HCT116 (cell line): ENCODE data around the gene IL17RA.

Source experiments
- CBX3 ChIP-seq: IDR thresholded peaks from 2 replicates; pipeline ENCODE4 v1.6.1; 2012; ENCODE audit warnings: low read depth
- EZH2 ChIP-seq: fragments of 200-600 bp; sonication (generic); IDR thresholded peaks from 2 replicates; pipeline ENCODE4 v1.6.1; 2017; ENCODE audit warnings: antibody characterized with exemption, mixed run types
- JUND ChIP-seq: IDR thresholded peaks from 2 replicates; pipeline ENCODE4 v1.6.1; 2012
- POLR2A ChIP-seq: IDR thresholded peaks from 2 replicates; pipeline ENCODE4 v1.7.0; 2011; ENCODE audit warnings: borderline replicate concordance; ENCODE audit not compliant: insufficient read depth, insufficient read length; ENCODE audit errors: extremely low read depth
- POLR2AphosphoS5 ChIP-seq: IDR thresholded peaks from 2 replicates; pipeline ENCODE4 v1.6.1; 2011; ENCODE audit warnings: mild to moderate bottlenecking, low read depth, low read length, moderate library complexity
- RAD21 ChIP-seq: IDR thresholded peaks from 2 replicates; pipeline ENCODE4 v1.6.1; 2012; ENCODE audit warnings: low read depth, mild to moderate bottlenecking
- SIN3A ChIP-seq: IDR thresholded peaks from 2 replicates; pipeline ENCODE4 v1.6.1; 2012; ENCODE audit warnings: low read depth
- SP1 ChIP-seq: IDR thresholded peaks from 2 replicates; pipeline ENCODE4 v1.6.1; 2012; ENCODE audit warnings: low read depth
- ZFX ChIP-seq: fragments of 450-650 bp; IDR thresholded peaks from 2 replicates; pipeline ENCODE4 v1.6.1; 2017
- TF ChIP-seq, protein P1 (sequence below), 3 experiments: fragments of 200-600 bp in 1 of 3; sonication (generic) in 1 of 3; IDR thresholded peaks in 2 of 3; conservative IDR thresholded peaks in 1 of 3; 2 replicates each; pipeline ENCODE4 v1.5.1; 2012 to 2017; ENCODE audit warnings: low read depth in 2 of 3, low read length in 2 of 3, antibody characterized with exemption in 1 of 3, borderline replicate concordance in 1 of 3, control low read depth in 1 of 3, mild to moderate bottlenecking in 1 of 3, mixed read lengths in 1 of 3, mixed run types in 1 of 3, moderate library complexity in 1 of 3; ENCODE audit not compliant: insufficient read depth in 1 of 3
- TF ChIP-seq, protein P2 (sequence below): IDR thresholded peaks from 2 replicates; pipeline ENCODE4 v1.6.1; 2012
- TF ChIP-seq, protein P3 (sequence below): IDR thresholded peaks from 2 replicates; pipeline ENCODE4 v1.6.1; 2012; ENCODE audit warnings: low read depth
- TF ChIP-seq, protein P4 (sequence below): IDR thresholded peaks from 2 replicates; pipeline ENCODE4 v1.6.1; 2012

DNA sequence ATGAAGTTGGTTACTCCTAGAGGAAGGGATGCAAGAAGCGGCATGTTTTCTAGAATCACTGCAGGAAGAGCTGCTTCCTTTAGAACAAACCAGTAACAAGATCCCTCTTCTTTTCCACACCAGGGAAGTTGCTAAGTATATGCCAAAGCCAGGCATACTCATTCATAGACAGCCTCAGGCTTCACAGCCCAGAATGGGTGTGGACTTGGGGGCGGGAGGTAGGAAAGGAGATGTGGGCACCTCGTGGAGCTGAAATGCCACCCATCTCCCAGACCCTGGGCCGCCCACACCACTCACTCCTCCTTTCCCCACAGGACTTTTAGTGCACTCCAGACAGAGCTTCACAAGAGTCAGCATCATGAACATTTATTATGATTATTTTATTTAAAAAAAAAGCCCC, 52.4 kb downstream of the IL17RA start:
- TF ChIP-seq, protein P1, sequence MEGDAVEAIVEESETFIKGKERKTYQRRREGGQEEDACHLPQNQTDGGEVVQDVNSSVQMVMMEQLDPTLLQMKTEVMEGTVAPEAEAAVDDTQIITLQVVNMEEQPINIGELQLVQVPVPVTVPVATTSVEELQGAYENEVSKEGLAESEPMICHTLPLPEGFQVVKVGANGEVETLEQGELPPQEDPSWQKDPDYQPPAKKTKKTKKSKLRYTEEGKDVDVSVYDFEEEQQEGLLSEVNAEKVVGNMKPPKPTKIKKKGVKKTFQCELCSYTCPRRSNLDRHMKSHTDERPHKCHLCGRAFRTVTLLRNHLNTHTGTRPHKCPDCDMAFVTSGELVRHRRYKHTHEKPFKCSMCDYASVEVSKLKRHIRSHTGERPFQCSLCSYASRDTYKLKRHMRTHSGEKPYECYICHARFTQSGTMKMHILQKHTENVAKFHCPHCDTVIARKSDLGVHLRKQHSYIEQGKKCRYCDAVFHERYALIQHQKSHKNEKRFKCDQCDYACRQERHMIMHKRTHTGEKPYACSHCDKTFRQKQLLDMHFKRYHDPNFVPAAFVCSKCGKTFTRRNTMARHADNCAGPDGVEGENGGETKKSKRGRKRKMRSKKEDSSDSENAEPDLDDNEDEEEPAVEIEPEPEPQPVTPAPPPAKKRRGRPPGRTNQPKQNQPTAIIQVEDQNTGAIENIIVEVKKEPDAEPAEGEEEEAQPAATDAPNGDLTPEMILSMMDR (IDR thresholded peaks at IDR 0.05 in 2 of 3, conservative IDR thresholded peaks at IDR 0.05 in 1 of 3; ENCODE audit: borderline replicate concordance in 1 of 3, insufficient read depth in 1 of 3, low read depth in 2 of 3, low read length in 2 of 3): no peak
- TF ChIP-seq EZH2: no peak
- no peak for TF ChIP-seq ZFX
- TF ChIP-seq, protein P2, sequence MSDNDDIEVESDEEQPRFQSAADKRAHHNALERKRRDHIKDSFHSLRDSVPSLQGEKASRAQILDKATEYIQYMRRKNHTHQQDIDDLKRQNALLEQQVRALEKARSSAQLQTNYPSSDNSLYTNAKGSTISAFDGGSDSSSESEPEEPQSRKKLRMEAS: no peak
- no peak for TF ChIP-seq RAD21
- no peak for TF ChIP-seq SP1
- TF ChIP-seq POLR2A: no peak
- no peak for TF ChIP-seq POLR2AphosphoS5
- TF ChIP-seq JUND: no peak
- TF ChIP-seq, protein P3, sequence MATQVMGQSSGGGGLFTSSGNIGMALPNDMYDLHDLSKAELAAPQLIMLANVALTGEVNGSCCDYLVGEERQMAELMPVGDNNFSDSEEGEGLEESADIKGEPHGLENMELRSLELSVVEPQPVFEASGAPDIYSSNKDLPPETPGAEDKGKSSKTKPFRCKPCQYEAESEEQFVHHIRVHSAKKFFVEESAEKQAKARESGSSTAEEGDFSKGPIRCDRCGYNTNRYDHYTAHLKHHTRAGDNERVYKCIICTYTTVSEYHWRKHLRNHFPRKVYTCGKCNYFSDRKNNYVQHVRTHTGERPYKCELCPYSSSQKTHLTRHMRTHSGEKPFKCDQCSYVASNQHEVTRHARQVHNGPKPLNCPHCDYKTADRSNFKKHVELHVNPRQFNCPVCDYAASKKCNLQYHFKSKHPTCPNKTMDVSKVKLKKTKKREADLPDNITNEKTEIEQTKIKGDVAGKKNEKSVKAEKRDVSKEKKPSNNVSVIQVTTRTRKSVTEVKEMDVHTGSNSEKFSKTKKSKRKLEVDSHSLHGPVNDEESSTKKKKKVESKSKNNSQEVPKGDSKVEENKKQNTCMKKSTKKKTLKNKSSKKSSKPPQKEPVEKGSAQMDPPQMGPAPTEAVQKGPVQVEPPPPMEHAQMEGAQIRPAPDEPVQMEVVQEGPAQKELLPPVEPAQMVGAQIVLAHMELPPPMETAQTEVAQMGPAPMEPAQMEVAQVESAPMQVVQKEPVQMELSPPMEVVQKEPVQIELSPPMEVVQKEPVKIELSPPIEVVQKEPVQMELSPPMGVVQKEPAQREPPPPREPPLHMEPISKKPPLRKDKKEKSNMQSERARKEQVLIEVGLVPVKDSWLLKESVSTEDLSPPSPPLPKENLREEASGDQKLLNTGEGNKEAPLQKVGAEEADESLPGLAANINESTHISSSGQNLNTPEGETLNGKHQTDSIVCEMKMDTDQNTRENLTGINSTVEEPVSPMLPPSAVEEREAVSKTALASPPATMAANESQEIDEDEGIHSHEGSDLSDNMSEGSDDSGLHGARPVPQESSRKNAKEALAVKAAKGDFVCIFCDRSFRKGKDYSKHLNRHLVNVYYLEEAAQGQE: no peak
- TF ChIP-seq CBX3: no peak
- TF ChIP-seq, protein P4, sequence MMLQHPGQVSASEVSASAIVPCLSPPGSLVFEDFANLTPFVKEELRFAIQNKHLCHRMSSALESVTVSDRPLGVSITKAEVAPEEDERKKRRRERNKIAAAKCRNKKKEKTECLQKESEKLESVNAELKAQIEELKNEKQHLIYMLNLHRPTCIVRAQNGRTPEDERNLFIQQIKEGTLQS: no peak
- no peak for TF ChIP-seq SIN3A
